H9 (cell line): ENCODE data around the gene BRWD1. TPM values are rescaled to one million over a fixed set of nuclear protein-coding genes. Genes with fewer than 3 reads are reported as not detected.

Experiments used
- DNase-seq: peaks from one replicate; pipeline ENCODE4 v3.0.0-alpha.2; 2017
- H2AFZ ChIP-seq: one replicate; pipeline ENCODE4 v1.6.1; 2013; ENCODE audit warnings: mild to moderate bottlenecking, low read length, control low read depth, moderate library complexity
- H2AK5ac ChIP-seq: 2 replicates; pipeline ENCODE4 v1.6.1; 2013; ENCODE audit warnings: low read length, control low read depth, mixed read lengths; ENCODE audit not compliant: insufficient read length
- H2BK120ac ChIP-seq: one replicate; pipeline ENCODE4 v1.6.1; 2013; ENCODE audit warnings: low read depth, mild to moderate bottlenecking, low read length, control low read depth, inconsistent platforms; ENCODE audit not compliant: poor library complexity, severe bottlenecking
- H2BK12ac ChIP-seq: 2 replicates; pipeline ENCODE4 v1.6.1; 2013; ENCODE audit warnings: low read length, control low read depth, mixed read lengths, low read depth; ENCODE audit not compliant: insufficient read length
- H2BK15ac ChIP-seq: 2 replicates; pipeline ENCODE4 v1.6.1; 2013; ENCODE audit warnings: low read depth, low read length, control low read depth
- H2BK20ac ChIP-seq: one replicate; pipeline ENCODE4 v1.6.1; 2013; ENCODE audit warnings: low read depth, mild to moderate bottlenecking, low read length, control low read depth, inconsistent platforms; ENCODE audit not compliant: poor library complexity, severe bottlenecking
- H2BK5ac ChIP-seq: 2 replicates; pipeline ENCODE4 v1.6.1; 2013; ENCODE audit warnings: low read length, control low read depth, mixed read lengths; ENCODE audit not compliant: insufficient read length
- H3K14ac ChIP-seq: 2 replicates; pipeline ENCODE4 v1.6.1; 2013; ENCODE audit warnings: low read length, control low read depth; ENCODE audit not compliant: insufficient read depth
- H3K18ac ChIP-seq: 2 replicates; pipeline ENCODE4 v1.6.1; 2013; ENCODE audit warnings: low read depth, mild to moderate bottlenecking, mixed read lengths, low read length, control low read depth; ENCODE audit not compliant: insufficient read length
- H3K23ac ChIP-seq: 2 replicates; pipeline ENCODE4 v1.6.1; 2013; ENCODE audit warnings: low read length, control low read depth, mixed read lengths, low read depth; ENCODE audit not compliant: insufficient read length
- H3K23me2 ChIP-seq: 2 replicates; pipeline ENCODE4 v1.6.1; 2013; ENCODE audit warnings: low read depth, mild to moderate bottlenecking, mixed read lengths, low read length, control low read depth; ENCODE audit not compliant: insufficient read length, poor library complexity, severe bottlenecking
- H3K27ac ChIP-seq: 2 replicates; pipeline ENCODE4 v1.5.1; 2013; ENCODE audit warnings: low read length, control low read depth, mixed read lengths, low read depth; ENCODE audit not compliant: insufficient read length
- H3K27me3 ChIP-seq: 2 replicates; pipeline ENCODE4 v1.6.1; 2013; ENCODE audit warnings: low read length, control low read depth, inconsistent platforms; ENCODE audit not compliant: insufficient read depth
- H3K4ac ChIP-seq: 2 replicates; pipeline ENCODE4 v1.6.1; 2013; ENCODE audit warnings: low read depth, mild to moderate bottlenecking, control low read depth, inconsistent platforms, low read length, moderate library complexity
- H3K4me1 ChIP-seq: 2 replicates; pipeline ENCODE4 v1.6.1; 2013; ENCODE audit warnings: low read length, control low read depth, inconsistent platforms; ENCODE audit not compliant: insufficient read depth
- H3K4me2 ChIP-seq: 2 replicates; pipeline ENCODE4 v1.6.1; 2013; ENCODE audit warnings: low read length, control low read depth, mixed read lengths; ENCODE audit not compliant: insufficient read length, insufficient read depth
- H3K56ac ChIP-seq: 2 replicates; pipeline ENCODE4 v1.6.1; 2013; ENCODE audit warnings: low read depth, mild to moderate bottlenecking, mixed read lengths, low read length, control low read depth; ENCODE audit not compliant: insufficient read length
- H3K79me1 ChIP-seq: 2 replicates; pipeline ENCODE4 v1.6.1; 2013; ENCODE audit warnings: low read depth, mild to moderate bottlenecking, moderate library complexity, low read length, control low read depth, inconsistent platforms; ENCODE audit not compliant: insufficient read depth, poor library complexity, severe bottlenecking
- H3K79me2 ChIP-seq: 2 replicates; pipeline ENCODE4 v1.6.1; 2013; ENCODE audit warnings: low read length, control low read depth, inconsistent platforms; ENCODE audit not compliant: insufficient read depth
- H3K9ac ChIP-seq: 2 replicates; pipeline ENCODE4 v1.6.1; 2013; ENCODE audit warnings: low read length, control low read depth, mixed read lengths; ENCODE audit not compliant: insufficient read length; ENCODE audit errors: extremely low read depth
- H3K9me3 ChIP-seq: one replicate; pipeline ENCODE4 v1.6.1; 2013; ENCODE audit warnings: low read depth, low read length, inconsistent platforms; ENCODE audit not compliant: control insufficient read depth
- H3T11ph ChIP-seq: one replicate; pipeline ENCODE4 v1.6.1; 2013; ENCODE audit warnings: mild to moderate bottlenecking, low read length, control low read depth, inconsistent platforms
- H4K20me1 ChIP-seq: one replicate; pipeline ENCODE4 v1.6.1; 2013; ENCODE audit not compliant: control insufficient read depth, insufficient read length, insufficient read depth
- H4K5ac ChIP-seq: 2 replicates; pipeline ENCODE4 v1.6.1; 2013; ENCODE audit warnings: low read depth, mild to moderate bottlenecking, mixed read lengths, low read length, control low read depth; ENCODE audit not compliant: insufficient read length
- H4K8ac ChIP-seq: replicated peaks from 2 replicates; pipeline ENCODE4 v1.6.1; 2013; ENCODE audit warnings: low read length, control low read depth, mixed read lengths, low read depth; ENCODE audit not compliant: insufficient read length
- H4K91ac ChIP-seq: 2 replicates; pipeline ENCODE4 v1.6.1; 2013; ENCODE audit warnings: low read depth, mild to moderate bottlenecking, moderate library complexity, mixed read lengths, low read length, control low read depth; ENCODE audit not compliant: insufficient read length
- H3K27ac Mint-ChIP-seq, 3 experiments: 2 replicates in 2 of 3; 3 replicates in 1 of 3; pipeline ENCODE4 v1.8.0; 2020 to 2021; ENCODE audit warnings: mixed read lengths in 3 of 3, mild to moderate bottlenecking in 1 of 3, moderate library complexity in 1 of 3
- H3K27me3 Mint-ChIP-seq: 2 replicates; pipeline ENCODE4 v1.8.0; 2021; ENCODE audit warnings: low read depth, mild to moderate bottlenecking, moderate library complexity, mixed read lengths
- H3K36me3 Mint-ChIP-seq, 3 experiments: 2 replicates in 2 of 3; 3 replicates in 1 of 3; pipeline ENCODE4 v1.8.0; 2020 to 2021; ENCODE audit warnings: low read depth in 3 of 3, mixed read lengths in 3 of 3; ENCODE audit not compliant: insufficient read depth in 1 of 3
- H3K4me1 Mint-ChIP-seq, 2 experiments: 2 replicates each; pipeline ENCODE4 v1.8.0; 2020; ENCODE audit warnings: mixed read lengths in 2 of 2
- H3K4me3 Mint-ChIP-seq, 2 experiments: 2 replicates in 1 of 2; 3 replicates in 1 of 2; pipeline ENCODE4 v1.8.0; 2020 to 2021; ENCODE audit warnings: mild to moderate bottlenecking in 2 of 2, mixed read lengths in 2 of 2, moderate library complexity in 1 of 2
- H3K9me3 Mint-ChIP-seq, 2 experiments: 2 replicates in 1 of 2; 3 replicates in 1 of 2; pipeline ENCODE4 v1.8.0; 2020; ENCODE audit warnings: mild to moderate bottlenecking in 2 of 2, mixed read lengths in 2 of 2, moderate library complexity in 1 of 2
- WGBS: extraction: QIAGEN DNeasy Blood & Tissue Kit; methylation state at CpG from one replicate; pipeline ENCODE4 v1.1.7; 2013; ENCODE audit warnings: missing lambda C conversion rate, low lambda C conversion rate, mixed read lengths; ENCODE audit not compliant: insufficient read length; ENCODE audit errors: extremely low coverage; 5-methylcytosine and 5-hydroxymethylcytosine counted together
- total RNA-seq: library from RNA; stranded (reverse); gene quantifications from 2 replicates; pipeline ENCODE4 v1.2.1, GENCODE V29; 2021
- TF ChIP-seq, protein P1 (sequence below): fragments of 200-600 bp; sonication (generic); conservative IDR thresholded peaks from 3 replicates; pipeline ENCODE4 v1.8.0; 2021; ENCODE audit warnings: antibody characterized with exemption, mild to moderate bottlenecking

The BRWD1 gene
- total RNA-seq, 1 experiment from 2014 or later: 48.4 TPM

DNA sequence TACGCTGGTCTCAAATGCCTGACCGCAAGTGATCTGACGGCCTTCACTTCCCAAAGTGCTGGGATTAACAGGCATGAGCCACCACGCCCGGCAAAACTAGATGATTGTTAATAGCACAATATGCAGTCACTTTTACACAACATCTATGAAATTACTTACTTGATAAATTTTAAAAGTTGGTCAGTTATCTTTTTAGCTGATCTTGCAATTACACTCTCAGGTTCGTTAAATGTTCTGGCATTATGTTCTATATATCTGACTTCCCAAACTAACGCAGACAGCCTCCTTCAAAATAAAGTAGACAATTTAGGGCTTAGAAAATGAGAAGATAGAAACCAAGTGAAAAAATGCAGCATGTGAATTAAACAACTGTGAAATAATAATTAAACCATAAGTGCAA is 98.4 kb downstream of the BRWD1 start:
- no CpG with 5 or more reads among the region's 7 CpGs for WGBS
- no peak overlapping the region for H3K27ac Mint-ChIP-seq
- TF ChIP-seq, protein P1, sequence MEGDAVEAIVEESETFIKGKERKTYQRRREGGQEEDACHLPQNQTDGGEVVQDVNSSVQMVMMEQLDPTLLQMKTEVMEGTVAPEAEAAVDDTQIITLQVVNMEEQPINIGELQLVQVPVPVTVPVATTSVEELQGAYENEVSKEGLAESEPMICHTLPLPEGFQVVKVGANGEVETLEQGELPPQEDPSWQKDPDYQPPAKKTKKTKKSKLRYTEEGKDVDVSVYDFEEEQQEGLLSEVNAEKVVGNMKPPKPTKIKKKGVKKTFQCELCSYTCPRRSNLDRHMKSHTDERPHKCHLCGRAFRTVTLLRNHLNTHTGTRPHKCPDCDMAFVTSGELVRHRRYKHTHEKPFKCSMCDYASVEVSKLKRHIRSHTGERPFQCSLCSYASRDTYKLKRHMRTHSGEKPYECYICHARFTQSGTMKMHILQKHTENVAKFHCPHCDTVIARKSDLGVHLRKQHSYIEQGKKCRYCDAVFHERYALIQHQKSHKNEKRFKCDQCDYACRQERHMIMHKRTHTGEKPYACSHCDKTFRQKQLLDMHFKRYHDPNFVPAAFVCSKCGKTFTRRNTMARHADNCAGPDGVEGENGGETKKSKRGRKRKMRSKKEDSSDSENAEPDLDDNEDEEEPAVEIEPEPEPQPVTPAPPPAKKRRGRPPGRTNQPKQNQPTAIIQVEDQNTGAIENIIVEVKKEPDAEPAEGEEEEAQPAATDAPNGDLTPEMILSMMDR: no peak

More for the DNA sequence above, 98.4 kb downstream of the BRWD1 start:
- H4K91ac ChIP-seq: no peak overlapping the region
- no peak overlapping the region for H3K4me2 ChIP-seq
- no peak overlapping the region for H2BK12ac ChIP-seq
- no peaks in the 10 kb centered on the region for H3K4me1 ChIP-seq
- no peaks in the 10 kb centered on the region for H3K27me3 ChIP-seq
- no peak overlapping the region for H3K4ac ChIP-seq
- no peak for DNase-seq
- H3K18ac ChIP-seq: no peak overlapping the region
- no peaks in the 10 kb centered on the region for H3K9me3 ChIP-seq
- H2BK20ac ChIP-seq: no peak overlapping the region
- H3K23me2 ChIP-seq: no peaks in the 10 kb centered on the region
- H4K8ac ChIP-seq: no peak overlapping the region
- H2BK5ac ChIP-seq: no peak overlapping the region
- Mint-ChIP-seq H3K4me1 (no peaks in the 10 kb centered on the region), H3K9me3 (no peaks in the 10 kb centered on the region), H3K27me3 (no peaks in the 10 kb centered on the region), H3K36me3 (peaks cover 7 to 62% (median 49%) of the 10 kb centered on the region in 3 experiments; a peak in 6 of 7 replicates), H3K4me3 (no peak overlapping the region)
- H4K20me1 ChIP-seq: no peaks in the 10 kb centered on the region
- no peak overlapping the region for H2AK5ac ChIP-seq
- no peak overlapping the region for H2BK120ac ChIP-seq
- no peak overlapping the region for H3T11ph ChIP-seq
- H2AFZ ChIP-seq: no peak overlapping the region
- H4K5ac ChIP-seq: no peak overlapping the region
- H3K79me1 ChIP-seq: no peaks in the 10 kb centered on the region
- no peaks in the 10 kb centered on the region for H3K79me2 ChIP-seq
- no peak overlapping the region for H3K14ac ChIP-seq
- H3K9ac ChIP-seq: no peak overlapping the region
- no peak overlapping the region for H3K56ac ChIP-seq
- no peak overlapping the region for H2BK15ac ChIP-seq
- no peak overlapping the region for H3K23ac ChIP-seq
- no peak overlapping the region for H3K27ac ChIP-seq
